22Rv1 (cell line): ENCODE results near the gene NPY5R.

ENCODE experiments used
- ZFX ChIP-seq: fragments of 450-650 bp; IDR thresholded peaks from 2 replicates; pipeline ENCODE4 v1.6.1; 2017; ENCODE audit warnings: antibody characterized with exemption, borderline replicate concordance
- TF ChIP-seq, protein P1 (sequence below): fragments of 450-650 bp; IDR thresholded peaks from 2 replicates; pipeline ENCODE4 v1.5.1; 2017; ENCODE audit warnings: mild to moderate bottlenecking

DNA sequence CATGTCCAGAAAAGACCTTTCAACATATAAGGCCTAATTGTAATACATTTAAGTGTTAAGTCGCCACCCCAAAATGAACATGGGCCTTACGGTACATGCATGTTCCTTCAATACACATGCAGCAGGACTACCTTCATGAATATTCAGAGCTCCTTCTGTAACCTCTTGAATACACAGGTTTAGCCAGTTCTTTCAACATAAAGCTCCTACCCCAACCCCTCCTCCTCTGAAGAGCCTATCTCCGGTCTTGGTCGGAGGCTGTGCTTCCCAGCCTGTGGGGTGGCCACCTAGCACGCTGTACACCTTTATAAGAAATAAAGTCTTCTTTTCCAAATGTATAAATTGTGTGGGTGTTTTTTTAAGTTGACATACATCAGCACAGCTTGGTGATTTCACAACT lies 28.3 kb downstream of the NPY5R start:
- TF ChIP-seq, protein P1, sequence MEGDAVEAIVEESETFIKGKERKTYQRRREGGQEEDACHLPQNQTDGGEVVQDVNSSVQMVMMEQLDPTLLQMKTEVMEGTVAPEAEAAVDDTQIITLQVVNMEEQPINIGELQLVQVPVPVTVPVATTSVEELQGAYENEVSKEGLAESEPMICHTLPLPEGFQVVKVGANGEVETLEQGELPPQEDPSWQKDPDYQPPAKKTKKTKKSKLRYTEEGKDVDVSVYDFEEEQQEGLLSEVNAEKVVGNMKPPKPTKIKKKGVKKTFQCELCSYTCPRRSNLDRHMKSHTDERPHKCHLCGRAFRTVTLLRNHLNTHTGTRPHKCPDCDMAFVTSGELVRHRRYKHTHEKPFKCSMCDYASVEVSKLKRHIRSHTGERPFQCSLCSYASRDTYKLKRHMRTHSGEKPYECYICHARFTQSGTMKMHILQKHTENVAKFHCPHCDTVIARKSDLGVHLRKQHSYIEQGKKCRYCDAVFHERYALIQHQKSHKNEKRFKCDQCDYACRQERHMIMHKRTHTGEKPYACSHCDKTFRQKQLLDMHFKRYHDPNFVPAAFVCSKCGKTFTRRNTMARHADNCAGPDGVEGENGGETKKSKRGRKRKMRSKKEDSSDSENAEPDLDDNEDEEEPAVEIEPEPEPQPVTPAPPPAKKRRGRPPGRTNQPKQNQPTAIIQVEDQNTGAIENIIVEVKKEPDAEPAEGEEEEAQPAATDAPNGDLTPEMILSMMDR: no peak
- TF ChIP-seq ZFX: no peak
